Measurements from ENCODE around the gene TMEM33. TPM values are rescaled to one million over a fixed set of nuclear protein-coding genes. Genes with fewer than 3 reads are reported as not detected.

The TMEM33 gene
- polyA plus RNA-seq, 1 donor from 2014 or later: 26.5 TPM

DNA sequence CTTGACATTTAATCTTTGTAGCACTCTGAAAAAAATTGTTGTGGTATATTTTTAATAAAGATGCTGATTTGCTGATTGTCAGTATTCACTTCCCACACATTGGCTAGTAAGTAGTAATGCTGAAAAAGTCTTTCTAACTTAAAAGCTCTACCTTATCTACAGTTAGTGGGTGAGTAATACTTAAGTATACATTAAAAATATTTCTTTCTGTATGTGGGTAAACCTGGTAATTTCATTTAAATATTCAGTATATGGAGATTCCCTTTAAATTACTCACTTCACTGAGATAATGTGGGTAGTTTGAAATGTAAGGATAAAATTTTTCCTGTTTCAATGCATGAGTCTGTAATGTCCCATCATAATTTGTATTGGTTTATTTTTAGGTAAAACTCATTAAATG is 5.6 kb downstream of the TMEM33 start:
- H3K27ac ChIP-seq (ENCODE audit: low read length): no peak overlapping the region
- H3K9ac ChIP-seq (ENCODE audit: low read length): no peak overlapping the region
- H3K9me2 ChIP-seq (ENCODE audit: insufficient read depth, low read length): no peaks in the 10 kb centered on the region
- H3K9me3 ChIP-seq (ENCODE audit: low read length): no peaks in the 10 kb centered on the region
- H3K79me2 ChIP-seq (replicated peaks; ENCODE audit: insufficient read depth, low read length): peaks cover 32% of the 10 kb centered on the region
- no peaks in the 10 kb centered on the region for H3K36me3 ChIP-seq (ENCODE audit: insufficient read depth, low read length)
- H3K4me2 ChIP-seq (ENCODE audit: low read length): no peak overlapping the region
- no peaks in the 10 kb centered on the region for H3F3A ChIP-seq (ENCODE audit: insufficient read depth, low read length, poor library complexity, severe bottlenecking)
- no peaks in the 10 kb centered on the region for H3K27me3 ChIP-seq (ENCODE audit: insufficient read depth, low read depth, low read length)
- H3K4me3 ChIP-seq (ENCODE audit: low read length): no peak overlapping the region
- H2AFZ ChIP-seq (ENCODE audit: low read depth, low read length): no peak overlapping the region
- TF ChIP-seq REST (IDR thresholded peaks at IDR 0.05; ENCODE audit: borderline replicate concordance): no peak
- no peak for TF ChIP-seq TAF1 (IDR thresholded peaks at IDR 0.05; ENCODE audit: low read depth)
- TF ChIP-seq RAD21 (conservative IDR thresholded peaks at IDR 0.05): no peak
- no peak for TF ChIP-seq SMC3 (conservative IDR thresholded peaks at IDR 0.05; ENCODE audit: poor library complexity)
- no peak for TF ChIP-seq EZH2 (IDR thresholded peaks at IDR 0.05; ENCODE audit: borderline replicate concordance, insufficient read depth, low read length, poor library complexity, severe bottlenecking)
- no peak for TF ChIP-seq MXI1 (conservative IDR thresholded peaks at IDR 0.05; ENCODE audit: poor library complexity, severe bottlenecking)
- no peak for TF ChIP-seq POLR2AphosphoS5 (IDR thresholded peaks at IDR 0.05)
- no peak for TF ChIP-seq EP300 (conservative IDR thresholded peaks at IDR 0.05; ENCODE audit: poor library complexity, severe bottlenecking)
- no peak for TF ChIP-seq CTCF (IDR thresholded peaks at IDR 0.05; ENCODE audit: poor library complexity, severe bottlenecking)
- H4K20me1 ChIP-seq (ENCODE audit: insufficient read depth): no peaks in the 10 kb centered on the region

DNA sequence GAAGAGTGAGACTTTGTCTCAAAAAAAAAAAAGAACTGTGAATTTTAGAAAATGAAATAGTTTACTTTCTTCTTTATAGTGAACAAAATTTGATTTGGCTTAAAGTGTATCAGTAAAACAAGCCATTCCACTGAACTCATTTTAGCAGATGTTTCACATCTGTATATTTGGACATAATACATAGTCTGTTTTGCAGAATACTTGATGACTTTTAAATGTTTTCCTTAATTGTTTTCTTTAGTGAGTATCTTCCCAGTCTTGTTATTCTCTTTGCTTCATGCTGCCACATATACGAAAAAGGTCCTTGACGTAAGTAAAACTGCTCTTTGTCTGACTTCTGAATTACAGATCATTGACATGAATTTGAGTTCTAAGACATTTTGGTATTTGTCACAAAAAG is 8.3 kb downstream of the TMEM33 start:
- H3K27me3 ChIP-seq (ENCODE audit: insufficient read depth, low read depth, low read length): no peaks in the 10 kb centered on the region
- no peaks in the 10 kb centered on the region for H3K9me2 ChIP-seq (ENCODE audit: insufficient read depth, low read length)
- no peak overlapping the region for H2AFZ ChIP-seq (ENCODE audit: low read depth, low read length)
- no peaks in the 10 kb centered on the region for H4K20me1 ChIP-seq (ENCODE audit: insufficient read depth)
- H3K4me3 ChIP-seq (ENCODE audit: low read length): no peak overlapping the region
- H3K27ac ChIP-seq (ENCODE audit: low read length): no peak overlapping the region
- H3K9me3 ChIP-seq (ENCODE audit: low read length): no peaks in the 10 kb centered on the region
- H3K9ac ChIP-seq (ENCODE audit: low read length): no peak overlapping the region
- H3F3A ChIP-seq (ENCODE audit: insufficient read depth, low read length, poor library complexity, severe bottlenecking): no peaks in the 10 kb centered on the region
- TF ChIP-seq RAD21 (conservative IDR thresholded peaks at IDR 0.05) (no peak), SMC3 (conservative IDR thresholded peaks at IDR 0.05; ENCODE audit: poor library complexity) (no peak), EP300 (conservative IDR thresholded peaks at IDR 0.05; ENCODE audit: poor library complexity, severe bottlenecking) (no peak), REST (IDR thresholded peaks at IDR 0.05; ENCODE audit: borderline replicate concordance) (no peak), POLR2AphosphoS5 (IDR thresholded peaks at IDR 0.05) (no peak), TAF1 (IDR thresholded peaks at IDR 0.05; ENCODE audit: low read depth) (no peak), EZH2 (IDR thresholded peaks at IDR 0.05; ENCODE audit: borderline replicate concordance, insufficient read depth, low read length, poor library complexity, severe bottlenecking) (no peak)
- peaks cover 5% of the 10 kb centered on the region for H3K79me2 ChIP-seq (replicated peaks; ENCODE audit: insufficient read depth, low read length)
- no peak overlapping the region for H3K4me2 ChIP-seq (ENCODE audit: low read length)
- H3K36me3 ChIP-seq (ENCODE audit: insufficient read depth, low read length): peaks cover 5% of the 10 kb centered on the region
